HG02943 (cell line): Measurements from ENCODE around the gene SLC39A13.

Source experiments
- ATAC-seq: cut with Tn5 transposase; IDR thresholded peaks from one replicate; pipeline ENCODE4 v1.9.1; 2021; ENCODE audit warnings: mild to moderate bottlenecking, low read depth, moderate library complexity; ENCODE audit not compliant: unreplicated experiment

Gene SLC39A13

DNA sequence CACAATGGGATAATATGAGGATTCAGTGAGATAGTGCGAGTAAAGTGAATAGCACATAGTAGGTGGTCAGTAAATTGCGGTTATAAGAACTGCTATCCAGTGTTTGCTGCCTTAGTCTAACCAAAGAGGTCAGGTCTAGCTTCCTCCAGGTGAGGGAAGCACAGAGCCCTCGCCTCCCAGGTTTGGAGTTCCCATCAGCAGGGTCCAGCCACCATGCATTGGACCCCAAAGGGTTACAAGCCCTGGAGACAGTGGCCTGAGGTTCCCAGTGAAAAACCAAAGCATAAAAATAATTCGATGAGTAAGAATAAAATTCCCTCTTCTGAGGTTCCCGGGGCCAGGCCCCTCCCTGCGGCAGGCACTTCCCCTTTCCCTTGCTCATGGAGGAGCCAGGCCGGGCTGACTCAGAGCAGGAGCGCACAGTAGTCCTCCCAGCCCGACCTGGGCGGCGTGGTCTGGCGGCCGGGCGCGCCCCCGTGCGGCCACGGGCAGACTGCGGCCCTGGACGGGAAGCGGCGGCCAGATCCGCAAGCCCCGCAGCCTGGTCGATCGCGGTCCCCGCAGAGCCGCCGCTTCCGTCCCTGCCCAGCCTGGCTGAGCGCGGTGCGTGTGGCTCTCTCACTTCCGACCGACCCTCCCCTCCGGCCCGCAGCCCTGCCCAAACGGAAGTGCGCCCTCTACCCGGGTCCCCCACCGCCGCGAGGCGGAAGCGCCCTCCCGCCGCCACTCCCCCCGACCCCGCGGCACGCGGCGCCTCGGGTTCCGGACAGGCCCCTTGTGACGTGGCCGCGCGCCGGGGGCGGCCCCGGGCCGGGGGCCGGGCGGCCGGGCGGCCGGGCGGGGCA, at the start of gene SLC39A13:
Gene SLC39A13, plus strand, starts transcription at position 845 of the 845 bp plus-strand sequence. CDS start 1,505 bp downstream, outside the sequence.
- ATAC-seq, result peak; percentile 81

DNA sequence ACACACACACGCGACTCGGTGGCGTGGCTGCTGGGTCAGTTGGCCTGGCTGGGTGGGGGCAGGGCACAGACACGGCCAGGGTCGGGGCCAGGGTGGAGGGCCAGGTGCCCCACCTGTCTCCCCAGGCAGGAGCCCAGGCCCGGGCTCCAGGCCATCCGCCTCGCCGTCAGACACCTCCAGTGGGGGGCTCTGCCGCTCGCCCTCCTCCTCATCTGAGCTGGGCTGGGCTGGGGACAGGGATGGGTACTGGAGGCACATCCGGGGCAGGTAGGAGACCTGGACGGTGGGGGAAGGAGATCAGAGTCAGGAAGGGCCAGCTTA, 49.7 kb upstream of the SLC39A13 start:
- ATAC-seq, result no peak

DNA sequence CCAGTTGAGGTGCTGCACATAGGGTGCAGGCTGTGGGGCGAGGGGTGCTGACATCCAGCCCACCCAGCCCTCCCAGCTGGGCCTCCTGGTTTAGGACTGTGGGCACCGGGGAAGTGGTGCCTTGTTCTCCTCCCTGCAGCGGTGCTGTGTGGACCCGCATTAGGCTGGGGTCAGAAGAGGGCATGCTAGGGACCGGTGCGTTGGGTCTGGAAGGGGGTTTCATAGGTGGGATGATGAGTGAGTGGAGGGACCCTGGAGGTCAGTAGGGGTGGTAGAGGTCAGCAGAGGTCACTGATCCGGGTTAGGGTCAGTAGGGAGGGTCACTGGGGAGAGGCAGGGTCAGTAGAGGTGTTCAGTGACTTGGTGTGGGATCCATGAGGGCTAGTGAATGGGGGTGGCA, 49.2 kb upstream of the SLC39A13 start:
- ATAC-seq, result no peak

- ATAC-seq, result no peak
Observed at GRCh38 chr11:47359586-47359985, 48.8 kb upstream of the SLC39A13 start.

DNA sequence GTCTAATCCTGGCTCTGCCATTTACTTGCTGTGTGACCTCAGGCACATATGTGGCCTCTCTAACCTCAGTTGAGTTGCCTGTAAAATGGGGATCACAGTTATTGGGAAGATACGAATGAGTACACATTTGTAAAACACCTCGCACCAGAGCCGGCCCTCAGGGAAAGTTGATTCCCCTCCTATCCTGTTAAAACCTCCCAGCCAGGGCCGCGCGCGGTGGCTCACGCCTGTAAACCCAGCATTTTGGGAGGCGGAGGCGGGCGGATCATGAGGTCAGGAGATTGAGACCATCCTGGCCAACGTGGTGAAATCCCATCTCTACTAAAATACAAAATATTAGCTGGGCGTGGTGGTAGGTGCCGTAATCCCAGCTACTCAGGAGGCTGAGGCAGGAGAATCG, 48.0 kb upstream of the SLC39A13 start:
- ATAC-seq, result no peak

- ATAC-seq, result no peak
Observed at GRCh38 chr11:47361419-47361818, 47.0 kb upstream of the SLC39A13 start.

DNA sequence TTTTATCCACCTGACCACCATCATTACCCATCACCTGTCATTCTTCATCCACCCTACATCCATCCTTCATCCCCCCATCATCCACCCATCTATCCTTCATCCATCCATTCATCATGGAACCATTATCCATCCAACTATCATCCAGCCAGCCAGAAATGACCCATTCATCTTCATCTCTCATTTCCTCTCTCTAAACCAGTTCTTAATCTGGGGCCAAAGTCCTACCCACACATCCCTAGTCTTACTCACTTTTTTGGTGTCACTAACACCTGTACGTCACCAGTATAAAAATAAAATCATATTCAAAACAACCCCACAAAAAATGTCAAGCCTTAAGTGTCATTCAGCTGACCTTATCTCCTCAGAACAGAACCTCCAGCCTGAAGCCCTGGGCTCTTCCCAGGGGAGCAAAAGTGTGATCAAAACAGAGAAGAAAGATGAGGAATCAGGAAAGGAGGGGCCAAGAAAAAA, 42.3 kb upstream of the SLC39A13 start:
- ATAC-seq, result no peak

- no peak for ATAC-seq
Observed at GRCh38 chr11:47369676-47370075, 38.7 kb upstream of the SLC39A13 start.

- ATAC-seq, result no peak
Observed at GRCh38 chr11:47372422-47372821, 36.0 kb upstream of the SLC39A13 start.

GRCh38 chr11:47373876-47374719, 34.3 kb upstream of the SLC39A13 start:
- ATAC-seq, result no peak

DNA sequence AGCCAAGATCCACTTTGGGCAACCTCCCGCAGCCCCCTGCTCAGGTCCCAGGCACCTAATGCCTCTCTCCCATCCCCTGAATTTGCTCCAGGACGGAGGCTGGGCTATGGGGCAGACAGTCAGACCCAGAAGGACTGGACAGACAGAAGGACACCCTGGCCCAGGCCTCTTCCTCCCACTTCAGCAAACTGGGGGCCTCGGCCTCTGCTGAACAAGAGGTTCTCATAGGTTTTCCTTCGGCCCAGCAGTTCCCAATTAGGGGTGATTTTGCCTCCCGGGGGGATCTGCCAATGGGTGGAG, 33.7 kb upstream of the SLC39A13 start:
- no peak for ATAC-seq

- no peak for ATAC-seq
Observed at GRCh38 chr11:47375020-47375419, 33.4 kb upstream of the SLC39A13 start.

GRCh38 chr11:47375546-47376085, 32.8 kb upstream of the SLC39A13 start:
- ATAC-seq, result no peak

DNA sequence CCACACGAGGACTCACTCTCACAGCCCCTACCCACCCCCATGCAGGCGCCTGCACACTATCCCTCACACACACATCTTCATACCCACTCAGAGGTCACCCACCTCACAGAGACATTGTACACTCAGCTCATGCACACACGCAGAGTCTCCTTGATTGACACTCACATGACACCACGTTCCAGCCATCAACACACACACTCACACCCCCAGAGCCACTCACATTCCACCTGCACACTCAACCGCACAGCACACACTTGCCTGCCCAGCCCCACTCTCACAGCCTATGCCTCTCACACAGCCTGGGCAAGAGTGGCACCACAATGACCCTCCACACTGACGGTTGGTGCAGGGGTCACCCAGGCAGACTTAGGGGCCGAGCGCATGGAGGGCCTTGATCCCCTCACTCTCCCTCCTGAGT, 32.3 kb upstream of the SLC39A13 start:
- no peak for ATAC-seq

- ATAC-seq, result no peak
Observed at GRCh38 chr11:47376525-47377371, 31.6 kb upstream of the SLC39A13 start.

- no peak for ATAC-seq
Observed at GRCh38 chr11:47377571-47378009, 30.8 kb upstream of the SLC39A13 start.

GRCh38 chr11:47378010-47378835, 30.2 kb upstream of the SLC39A13 start, which contains the start of gene SPI1:
SPI1 (minus strand) TSS chr11:47378547; CDS start chr11:47378353, 194 bp downstream.
- ATAC-seq, result peak; percentile 86

- ATAC-seq, result peak; percentile 16
Observed at GRCh38 chr11:47378836-47379170, 29.6 kb upstream of the SLC39A13 start.

- ATAC-seq, result no peak
Observed at GRCh38 chr11:47379317-47379716, 29.1 kb upstream of the SLC39A13 start.

DNA sequence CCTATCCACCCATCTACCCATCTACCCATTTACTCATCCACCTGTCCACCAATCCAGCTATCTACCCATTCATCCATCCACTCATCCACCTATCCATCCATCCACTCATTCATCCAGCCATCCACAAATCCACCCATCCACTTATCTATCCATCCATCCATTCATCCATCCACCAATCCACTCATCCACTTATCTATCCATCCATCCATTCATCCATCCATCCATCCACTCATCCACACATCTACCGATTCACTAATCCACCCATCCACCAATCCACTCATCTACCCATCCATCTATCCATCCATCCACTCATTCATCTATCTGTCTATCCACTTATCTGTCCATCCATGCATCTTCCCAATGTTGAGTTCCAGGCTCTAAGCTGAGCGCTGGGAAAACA, 28.3 kb upstream of the SLC39A13 start:
- ATAC-seq, result no peak
